D721Med (cell line): ENCODE measurements around the gene RABGGTA.

Experiments
- DNase-seq: peaks from one replicate; pipeline ENCODE4 v3.0.0; 2011; ENCODE audit warnings: low spot score; ENCODE audit not compliant: insufficient read length
- FAIRE-seq: peaks from 2 replicates; lab custom pipeline; 2011; peaks lifted over from hg19 to GRCh38; lab: Jason Lieb, UNC
- CTCF ChIP-seq: IDR thresholded peaks from 2 replicates; pipeline ENCODE4 v1.5.1; 2012; ENCODE audit warnings: mild to moderate bottlenecking, control low read depth; ENCODE audit not compliant: insufficient read depth; ENCODE audit errors: missing control alignments

RABGGTA gene

GRCh38 chr14:24271134-24271833 is at the start of gene RABGGTA:
TSS of gene RABGGTA (minus strand) at chr14:24271597. CDS start at chr14:24271115, 482 bp downstream.
- FAIRE-seq, result no peak
- DNase-seq, result peak; percentile 95
- peak; percentile 75 for TF ChIP-seq CTCF

GRCh38 chr14:24317141-24317928 is 45.9 kb upstream of the RABGGTA start:
- no peak for TF ChIP-seq CTCF
- FAIRE-seq (no peak), DNase-seq (no peak)

GRCh38 chr14:24316597-24316950 is 45.2 kb upstream of the RABGGTA start:
- DNase-seq (no peak), FAIRE-seq (no peak)
- no peak for TF ChIP-seq CTCF

- DNase-seq, result no peak
- no peak for FAIRE-seq
- no peak for TF ChIP-seq CTCF
These were observed 44.6 kb upstream of the RABGGTA start for GRCh38 chr14:24315807-24316596.

- FAIRE-seq (no peak), DNase-seq (no peak)
- no peak for TF ChIP-seq CTCF
These were observed 43.9 kb upstream of the RABGGTA start for GRCh38 chr14:24315243-24315806.

- no peak for TF ChIP-seq CTCF
- FAIRE-seq (no peak), DNase-seq (no peak)
These were observed 43.2 kb upstream of the RABGGTA start for GRCh38 chr14:24314377-24315193.
